H9 (cell line): ENCODE measurements around the gene TMEM250. TPM values are rescaled to one million over a fixed set of nuclear protein-coding genes. Genes with fewer than 3 reads are reported as not detected.

Experiments
- DNase-seq: peaks from one replicate; pipeline ENCODE4 v3.0.0-alpha.2; 2017
- H2AFZ ChIP-seq: one replicate; pipeline ENCODE4 v1.6.1; 2013; ENCODE audit warnings: mild to moderate bottlenecking, low read length, control low read depth, moderate library complexity
- H2AK5ac ChIP-seq: 2 replicates; pipeline ENCODE4 v1.6.1; 2013; ENCODE audit warnings: low read length, control low read depth, mixed read lengths; ENCODE audit not compliant: insufficient read length
- H2BK120ac ChIP-seq: one replicate; pipeline ENCODE4 v1.6.1; 2013; ENCODE audit warnings: low read depth, mild to moderate bottlenecking, low read length, control low read depth, inconsistent platforms; ENCODE audit not compliant: poor library complexity, severe bottlenecking
- H2BK12ac ChIP-seq: 2 replicates; pipeline ENCODE4 v1.6.1; 2013; ENCODE audit warnings: low read length, control low read depth, mixed read lengths, low read depth; ENCODE audit not compliant: insufficient read length
- H2BK15ac ChIP-seq: 2 replicates; pipeline ENCODE4 v1.6.1; 2013; ENCODE audit warnings: low read depth, low read length, control low read depth
- H2BK20ac ChIP-seq: one replicate; pipeline ENCODE4 v1.6.1; 2013; ENCODE audit warnings: low read depth, mild to moderate bottlenecking, low read length, control low read depth, inconsistent platforms; ENCODE audit not compliant: poor library complexity, severe bottlenecking
- H2BK5ac ChIP-seq: 2 replicates; pipeline ENCODE4 v1.6.1; 2013; ENCODE audit warnings: low read length, control low read depth, mixed read lengths; ENCODE audit not compliant: insufficient read length
- H3K14ac ChIP-seq: 2 replicates; pipeline ENCODE4 v1.6.1; 2013; ENCODE audit warnings: low read length, control low read depth; ENCODE audit not compliant: insufficient read depth
- H3K18ac ChIP-seq: 2 replicates; pipeline ENCODE4 v1.6.1; 2013; ENCODE audit warnings: low read depth, mild to moderate bottlenecking, mixed read lengths, low read length, control low read depth; ENCODE audit not compliant: insufficient read length
- H3K23ac ChIP-seq: 2 replicates; pipeline ENCODE4 v1.6.1; 2013; ENCODE audit warnings: low read length, control low read depth, mixed read lengths, low read depth; ENCODE audit not compliant: insufficient read length
- H3K23me2 ChIP-seq: 2 replicates; pipeline ENCODE4 v1.6.1; 2013; ENCODE audit warnings: low read depth, mild to moderate bottlenecking, mixed read lengths, low read length, control low read depth; ENCODE audit not compliant: insufficient read length, poor library complexity, severe bottlenecking
- H3K27ac ChIP-seq: 2 replicates; pipeline ENCODE4 v1.5.1; 2013; ENCODE audit warnings: low read length, control low read depth, mixed read lengths, low read depth; ENCODE audit not compliant: insufficient read length
- H3K27me3 ChIP-seq: 2 replicates; pipeline ENCODE4 v1.6.1; 2013; ENCODE audit warnings: low read length, control low read depth, inconsistent platforms; ENCODE audit not compliant: insufficient read depth
- H3K4ac ChIP-seq: 2 replicates; pipeline ENCODE4 v1.6.1; 2013; ENCODE audit warnings: low read depth, mild to moderate bottlenecking, control low read depth, inconsistent platforms, low read length, moderate library complexity
- H3K4me1 ChIP-seq: 2 replicates; pipeline ENCODE4 v1.6.1; 2013; ENCODE audit warnings: low read length, control low read depth, inconsistent platforms; ENCODE audit not compliant: insufficient read depth
- H3K4me2 ChIP-seq: 2 replicates; pipeline ENCODE4 v1.6.1; 2013; ENCODE audit warnings: low read length, control low read depth, mixed read lengths; ENCODE audit not compliant: insufficient read length, insufficient read depth
- H3K56ac ChIP-seq: 2 replicates; pipeline ENCODE4 v1.6.1; 2013; ENCODE audit warnings: low read depth, mild to moderate bottlenecking, mixed read lengths, low read length, control low read depth; ENCODE audit not compliant: insufficient read length
- H3K79me1 ChIP-seq: 2 replicates; pipeline ENCODE4 v1.6.1; 2013; ENCODE audit warnings: low read depth, mild to moderate bottlenecking, moderate library complexity, low read length, control low read depth, inconsistent platforms; ENCODE audit not compliant: insufficient read depth, poor library complexity, severe bottlenecking
- H3K79me2 ChIP-seq: 2 replicates; pipeline ENCODE4 v1.6.1; 2013; ENCODE audit warnings: low read length, control low read depth, inconsistent platforms; ENCODE audit not compliant: insufficient read depth
- H3K9ac ChIP-seq: 2 replicates; pipeline ENCODE4 v1.6.1; 2013; ENCODE audit warnings: low read length, control low read depth, mixed read lengths; ENCODE audit not compliant: insufficient read length; ENCODE audit errors: extremely low read depth
- H3K9me3 ChIP-seq: one replicate; pipeline ENCODE4 v1.6.1; 2013; ENCODE audit warnings: low read depth, low read length, inconsistent platforms; ENCODE audit not compliant: control insufficient read depth
- H3T11ph ChIP-seq: one replicate; pipeline ENCODE4 v1.6.1; 2013; ENCODE audit warnings: mild to moderate bottlenecking, low read length, control low read depth, inconsistent platforms
- H4K20me1 ChIP-seq: one replicate; pipeline ENCODE4 v1.6.1; 2013; ENCODE audit not compliant: control insufficient read depth, insufficient read length, insufficient read depth
- H4K5ac ChIP-seq: 2 replicates; pipeline ENCODE4 v1.6.1; 2013; ENCODE audit warnings: low read depth, mild to moderate bottlenecking, mixed read lengths, low read length, control low read depth; ENCODE audit not compliant: insufficient read length
- H4K8ac ChIP-seq: replicated peaks from 2 replicates; pipeline ENCODE4 v1.6.1; 2013; ENCODE audit warnings: low read length, control low read depth, mixed read lengths, low read depth; ENCODE audit not compliant: insufficient read length
- H4K91ac ChIP-seq: 2 replicates; pipeline ENCODE4 v1.6.1; 2013; ENCODE audit warnings: low read depth, mild to moderate bottlenecking, moderate library complexity, mixed read lengths, low read length, control low read depth; ENCODE audit not compliant: insufficient read length
- H3K27ac Mint-ChIP-seq, 3 experiments: 2 replicates in 2 of 3; 3 replicates in 1 of 3; pipeline ENCODE4 v1.8.0; 2020 to 2021; ENCODE audit warnings: mixed read lengths in 3 of 3, mild to moderate bottlenecking in 1 of 3, moderate library complexity in 1 of 3
- H3K27me3 Mint-ChIP-seq: 2 replicates; pipeline ENCODE4 v1.8.0; 2021; ENCODE audit warnings: low read depth, mild to moderate bottlenecking, moderate library complexity, mixed read lengths
- H3K36me3 Mint-ChIP-seq, 3 experiments: 2 replicates in 2 of 3; 3 replicates in 1 of 3; pipeline ENCODE4 v1.8.0; 2020 to 2021; ENCODE audit warnings: low read depth in 3 of 3, mixed read lengths in 3 of 3; ENCODE audit not compliant: insufficient read depth in 1 of 3
- H3K4me1 Mint-ChIP-seq, 2 experiments: 2 replicates each; pipeline ENCODE4 v1.8.0; 2020; ENCODE audit warnings: mixed read lengths in 2 of 2
- H3K4me3 Mint-ChIP-seq, 2 experiments: 2 replicates in 1 of 2; 3 replicates in 1 of 2; pipeline ENCODE4 v1.8.0; 2020 to 2021; ENCODE audit warnings: mild to moderate bottlenecking in 2 of 2, mixed read lengths in 2 of 2, moderate library complexity in 1 of 2
- H3K9me3 Mint-ChIP-seq, 2 experiments: 2 replicates in 1 of 2; 3 replicates in 1 of 2; pipeline ENCODE4 v1.8.0; 2020; ENCODE audit warnings: mild to moderate bottlenecking in 2 of 2, mixed read lengths in 2 of 2, moderate library complexity in 1 of 2
- CTCF ChIP-seq: fragments of 200-600 bp; sonication (generic); conservative IDR thresholded peaks from 3 replicates; pipeline ENCODE4 v1.8.0; 2021; ENCODE audit warnings: antibody characterized with exemption, mild to moderate bottlenecking
- WGBS: extraction: QIAGEN DNeasy Blood & Tissue Kit; methylation state at CpG from one replicate; pipeline ENCODE4 v1.1.7; 2013; ENCODE audit warnings: missing lambda C conversion rate, low lambda C conversion rate, mixed read lengths; ENCODE audit not compliant: insufficient read length; ENCODE audit errors: extremely low coverage; 5-methylcytosine and 5-hydroxymethylcytosine counted together
- total RNA-seq: library from RNA; stranded (reverse); gene quantifications from 2 replicates; pipeline ENCODE4 v1.2.1, GENCODE V29; 2021

Gene TMEM250
- total RNA-seq, 1 experiment from 2014 or later, result 48.1 TPM

DNA sequence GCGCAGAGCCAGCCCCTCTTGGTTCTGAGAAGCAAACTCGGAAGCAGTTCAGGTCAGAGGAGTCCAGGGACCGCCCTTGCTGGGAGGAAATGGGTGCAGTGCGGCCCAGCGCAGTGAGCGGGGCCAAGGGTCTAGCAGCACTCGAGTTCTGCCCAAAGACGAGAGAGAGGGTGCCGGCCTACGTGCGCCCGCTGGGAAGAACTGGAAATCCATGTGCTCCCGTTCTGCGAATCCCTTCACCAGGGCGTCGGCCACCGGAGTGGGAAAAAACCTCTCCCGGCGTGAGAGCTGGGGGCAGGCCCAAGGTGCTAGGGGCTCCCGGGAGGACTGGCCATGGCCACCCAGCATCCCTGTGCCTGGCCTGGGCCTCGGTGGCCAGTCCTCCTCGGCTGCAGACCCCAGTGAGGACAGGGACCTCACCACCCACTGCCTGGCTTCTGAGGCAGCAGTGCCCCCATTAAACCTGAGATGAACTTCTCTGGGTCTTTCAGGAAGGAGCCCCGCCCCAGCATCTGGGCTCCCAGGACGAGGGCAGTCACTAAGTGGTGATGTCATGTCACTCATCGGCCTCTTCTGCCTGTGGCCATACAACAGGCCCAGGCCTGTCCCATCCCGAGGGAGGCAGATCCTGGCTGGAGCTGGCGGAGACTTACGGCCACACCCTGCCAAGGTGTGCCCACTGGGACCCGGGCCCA lies 10.6 kb downstream of the TMEM250 start:
- H3K27me3 ChIP-seq, result no peaks in the 10 kb centered on the region
- H3T11ph ChIP-seq, result no peak overlapping the region
- H3K9me3 Mint-ChIP-seq, result no peaks in the 10 kb centered on the region
- H2BK15ac ChIP-seq, result no peak overlapping the region
- no peak overlapping the region for H3K4me3 Mint-ChIP-seq
- H3K4me1 Mint-ChIP-seq, result peaks cover 52 to 63% of the 10 kb centered on the region in 2 experiments
- no peak overlapping the region for H3K4me2 ChIP-seq
- no peak overlapping the region for H3K56ac ChIP-seq
- no peaks in the 10 kb centered on the region; a peak in 2 of 7 replicates for H3K36me3 Mint-ChIP-seq
- no peak overlapping the region for H3K23ac ChIP-seq
- no peak overlapping the region for H2BK120ac ChIP-seq
- H3K14ac ChIP-seq, result no peak overlapping the region; the same call in 1 of the 2 replicates
- H3K79me2 ChIP-seq, result no peaks in the 10 kb centered on the region
- H2AK5ac ChIP-seq, result no peak overlapping the region
- no peak overlapping the region for H3K4ac ChIP-seq
- no peaks in the 10 kb centered on the region for H3K23me2 ChIP-seq
- H3K27ac Mint-ChIP-seq, result no peak overlapping the region
- no peak overlapping the region for H4K91ac ChIP-seq
- H2BK5ac ChIP-seq, result no peak overlapping the region
- DNase-seq, result peak; percentile 56
- no peak overlapping the region for H2BK20ac ChIP-seq
- no peaks in the 10 kb centered on the region for H3K79me1 ChIP-seq
- no peak overlapping the region for H2BK12ac ChIP-seq
- peaks cover 4% of the 10 kb centered on the region; the same call in 1 of the 2 replicates for H3K4me1 ChIP-seq
- WGBS, result no CpG with 5 or more reads among the region's 29 CpGs
- no peak overlapping the region for H3K27ac ChIP-seq
- H4K20me1 ChIP-seq, result no peaks in the 10 kb centered on the region
- no peaks in the 10 kb centered on the region; the same call in 1 of the 2 replicates for H3K27me3 Mint-ChIP-seq
- no peak overlapping the region for H3K18ac ChIP-seq
- no peaks in the 10 kb centered on the region for H3K9me3 ChIP-seq
- no peak overlapping the region for H4K5ac ChIP-seq
- no peak for TF ChIP-seq CTCF
- no peak overlapping the region for H4K8ac ChIP-seq
- no peak overlapping the region for H2AFZ ChIP-seq
- no peak overlapping the region for H3K9ac ChIP-seq
